RPMI7951 (cell line): Measurements from ENCODE around the gene SHMT1. TPM values are rescaled to one million over a fixed set of nuclear protein-coding genes. Genes with fewer than 3 reads are reported as not detected.
"Not testable (repeated sequence)": the region's sequence is repeated elsewhere in the genome, so short reads cannot be mapped to it uniquely, and the experiment has no call there.

Experiments
- DNase-seq: peaks from one replicate; pipeline ENCODE4 v3.0.0-alpha.2; 2012; ENCODE audit warnings: low read depth
- total RNA-seq: library from RNA; depleted of rRNA; stranded (reverse); fragments of >200 nt; shearing (Covaris generic); gene quantifications from 2 replicates; pipeline ENCODE4 v1.2.3, GENCODE V29; 2014

Gene SHMT1
- total RNA-seq, 1 experiment from 2014 or later, result 19.3 TPM

- not testable (repeated sequence) for DNase-seq
These were observed 15.3 kb upstream of the SHMT1 start for GRCh38 chr17:18378614-18379013.

- no peak for DNase-seq
These were observed 14.8 kb upstream of the SHMT1 start for GRCh38 chr17:18378205-18378505.

GRCh38 chr17:18377437-18378204 is 14.3 kb upstream of the SHMT1 start, which contains the start of gene EVPLL:
TSS of gene EVPLL (plus strand) at chr17:18377778. CDS start at chr17:18380938, 3,160 bp downstream.
- peak; percentile 11 for DNase-seq

- no peak for DNase-seq
These were observed 10.9 kb upstream of the SHMT1 start for GRCh38 chr17:18374216-18374615.

- DNase-seq, result not testable (repeated sequence)
These were observed 9.8 kb upstream of the SHMT1 start for GRCh38 chr17:18373181-18373580.

- no peak for DNase-seq
These were observed 8.1 kb upstream of the SHMT1 start for GRCh38 chr17:18371455-18371854.

GRCh38 chr17:18370761-18371160 is 7.4 kb upstream of the SHMT1 start:
- no peak for DNase-seq

GRCh38 chr17:18368946-18369345 is 5.6 kb upstream of the SHMT1 start:
- DNase-seq, result peak; percentile 41

- no peak for DNase-seq
These were observed 816 bp upstream of the SHMT1 start for GRCh38 chr17:18364166-18364565.

- DNase-seq, result peak; percentile 68
These were observed 651 bp downstream of the SHMT1 start for GRCh38 chr17:18362698-18363100.

- no peak for DNase-seq
These were observed 1.3 kb downstream of the SHMT1 start for GRCh38 chr17:18361837-18362697.

GRCh38 chr17:18360518-18360917 is 2.8 kb downstream of the SHMT1 start:
- DNase-seq, result no peak

GRCh38 chr17:18356624-18357023 is 6.7 kb downstream of the SHMT1 start:
- DNase-seq, result no peak

- DNase-seq, result no peak
These were observed 9.8 kb downstream of the SHMT1 start for GRCh38 chr17:18353541-18353940.

- no peak for DNase-seq
These were observed 19.3 kb downstream of the SHMT1 start for GRCh38 chr17:18344021-18344420.

GRCh38 chr17:18339933-18340332 is 23.4 kb downstream of the SHMT1 start:
- no peak for DNase-seq

GRCh38 chr17:18338158-18338557 is 25.2 kb downstream of the SHMT1 start:
- DNase-seq, result not testable (repeated sequence)

GRCh38 chr17:18332909-18333489 is 30.4 kb downstream of the SHMT1 start:
- no peak for DNase-seq

- DNase-seq, result no peak
These were observed 31.5 kb downstream of the SHMT1 start for GRCh38 chr17:18331879-18332278.

GRCh38 chr17:18328643-18329204 is 34.6 kb downstream of the SHMT1 start:
- no peak for DNase-seq

- no peak for DNase-seq
These were observed 35.8 kb downstream of the SHMT1 start for GRCh38 chr17:18327556-18327955.

GRCh38 chr17:18327093-18327492 is 36.3 kb downstream of the SHMT1 start:
- DNase-seq, result no peak
